ENCODE results near the gene ATP8A1. TPM values are rescaled to one million over a fixed set of nuclear protein-coding genes. Genes with fewer than 3 reads are reported as not detected.
"Not testable (repeated sequence)": the region's sequence is repeated elsewhere in the genome, so short reads cannot be mapped to it uniquely, and the experiment has no call there.

Gene ATP8A1
- total RNA-seq, 4 donors from 2014 or later: 10.5 to 37.0 (median 16.4) TPM

DNA sequence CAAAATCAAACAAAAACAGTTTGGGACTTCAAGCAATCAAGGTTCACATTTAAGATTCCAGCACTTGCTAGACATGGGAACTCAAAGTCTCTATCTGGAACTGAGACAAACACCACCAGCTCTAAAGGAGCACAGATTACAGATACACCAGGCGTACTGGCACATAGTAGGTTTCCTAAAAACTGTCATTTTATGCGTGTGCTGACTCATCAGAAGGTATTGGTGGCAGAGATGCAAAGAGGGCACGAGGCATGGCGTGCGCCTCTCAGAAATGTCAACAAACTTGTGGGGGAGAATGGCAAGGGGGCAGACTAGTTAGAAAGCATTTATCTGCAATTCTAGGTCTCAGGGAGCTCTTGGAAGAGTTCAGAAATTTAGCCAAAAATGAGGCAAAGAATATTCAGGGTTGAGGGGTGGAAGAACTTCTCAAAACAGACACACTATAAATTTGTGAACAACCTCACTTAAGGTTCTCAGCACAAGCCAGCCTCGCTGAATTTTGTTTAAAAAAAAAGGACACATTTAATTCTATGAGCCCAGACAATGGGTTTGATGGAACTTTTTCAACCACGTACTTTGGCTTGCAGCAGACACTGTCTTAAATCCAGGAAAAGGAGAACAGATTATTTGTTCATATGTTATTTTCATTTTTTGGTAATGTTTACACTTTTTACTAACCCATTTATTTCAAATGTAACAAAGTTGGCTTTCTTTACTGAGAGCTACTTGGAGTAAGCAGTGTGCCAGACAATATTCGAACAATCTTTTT lies 159.6 kb downstream of the ATP8A1 start:
- DNase-seq (ENCODE audit: low spot score): no peak
- no peak for ATAC-seq (ENCODE audit: low FRiP score)
- no peak for TF ChIP-seq CTCF (IDR thresholded peaks at IDR 0.05)

GRCh38 chr4:42492962-42493361 lies 163.9 kb downstream of the ATP8A1 start:
- DNase-seq (ENCODE audit: low spot score) (no peak), ATAC-seq (ENCODE audit: low FRiP score) (no peak)
- no peak for TF ChIP-seq CTCF (IDR thresholded peaks at IDR 0.05)

GRCh38 chr4:42490015-42490414 lies 166.9 kb downstream of the ATP8A1 start:
- ATAC-seq (ENCODE audit: low FRiP score) (no peak), DNase-seq (ENCODE audit: low spot score) (no peak)
- TF ChIP-seq CTCF (IDR thresholded peaks at IDR 0.05): no peak

- no peak for TF ChIP-seq CTCF (IDR thresholded peaks at IDR 0.05)
- no peak for DNase-seq (ENCODE audit: low spot score)
- no peak for ATAC-seq (ENCODE audit: low FRiP score)
Observed at GRCh38 chr4:42489095-42489494, 167.8 kb downstream of the ATP8A1 start.

GRCh38 chr4:42488554-42488953 lies 168.4 kb downstream of the ATP8A1 start:
- TF ChIP-seq CTCF (IDR thresholded peaks at IDR 0.05): no peak
- ATAC-seq (ENCODE audit: low FRiP score) (no peak), DNase-seq (ENCODE audit: low spot score) (no peak)

- no peak for DNase-seq (ENCODE audit: low spot score)
- no peak for TF ChIP-seq CTCF (IDR thresholded peaks at IDR 0.05)
- no peak for ATAC-seq (ENCODE audit: low FRiP score)
Observed at GRCh38 chr4:42488114-42488513, 168.8 kb downstream of the ATP8A1 start.

DNA sequence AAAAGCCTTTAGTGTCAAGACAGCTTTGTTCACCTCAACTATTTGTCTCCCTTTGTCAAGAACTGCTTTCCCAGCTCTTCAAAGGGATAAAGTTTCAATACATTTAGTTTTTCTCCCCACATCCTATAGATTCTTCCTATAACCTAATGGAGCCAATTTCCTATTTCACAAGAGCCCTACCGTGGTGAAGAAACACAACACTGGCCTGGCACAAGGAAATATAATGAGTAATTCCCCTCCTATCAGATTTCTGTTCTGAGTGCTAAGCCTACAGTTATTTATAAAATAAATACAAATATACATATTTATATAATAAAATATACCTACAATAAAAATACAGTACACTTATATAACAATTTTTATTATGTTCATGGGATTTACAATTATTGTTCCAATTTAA lies 169.7 kb downstream of the ATP8A1 start:
- ATAC-seq (ENCODE audit: low FRiP score) (no peak), DNase-seq (ENCODE audit: low spot score) (no peak)
- TF ChIP-seq CTCF (IDR thresholded peaks at IDR 0.05): no peak

DNA sequence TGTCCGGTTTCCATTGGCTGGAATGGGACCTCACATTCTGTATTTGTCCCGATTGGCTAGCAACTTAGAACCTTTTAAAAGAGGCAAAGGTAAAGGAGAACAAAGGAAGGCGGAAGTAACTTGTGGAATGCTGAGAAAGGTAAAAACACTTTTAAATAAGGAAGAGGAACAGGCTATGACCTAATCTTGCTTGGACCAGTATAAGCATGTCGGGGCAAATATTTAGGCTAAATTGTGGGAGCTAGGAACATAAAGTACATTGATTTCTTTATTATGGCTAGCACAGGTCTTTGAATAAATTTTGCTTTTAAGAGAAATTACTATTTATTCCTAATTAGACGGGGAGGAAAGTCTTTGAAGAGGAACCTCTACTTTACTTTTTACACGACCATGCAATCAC lies 170.7 kb downstream of the ATP8A1 start:
- not testable (repeated sequence) for DNase-seq (ENCODE audit: low spot score); ATAC-seq (ENCODE audit: low FRiP score)
